ENCODE data around the gene SERPINA4. TPM values are rescaled to one million over a fixed set of nuclear protein-coding genes. Genes with fewer than 3 reads are reported as not detected.
"Not testable (repeated sequence)": the region's sequence is repeated elsewhere in the genome, so short reads cannot be mapped to it uniquely, and the experiment has no call there.

The SERPINA4 gene
- total and polyA plus RNA-seq, 3 experiments from 2014 or later, result not detected

- no peaks in the 10 kb centered on the region for H3K4me1 Mint-ChIP-seq
- POLR2A ChIA-PET, result no interaction called here
Observed at GRCh38 chr14:94601884-94602391, 40.7 kb downstream of the SERPINA4 start.

GRCh38 chr14:94602722-94603121, 41.5 kb downstream of the SERPINA4 start:
- no peaks in the 10 kb centered on the region for H3K4me1 Mint-ChIP-seq
- POLR2A ChIA-PET, result no interaction called here
- CTCF ChIA-PET, result no interaction called here

More at GRCh38 chr14:94601884-94602391, 40.7 kb downstream of the SERPINA4 start:
- Histone ChIP-seq H3K9me3 (ENCODE audit: low read length) (no peaks in the 10 kb centered on the region), H3K4me3 (ENCODE audit: low read length) (no peak overlapping the region), H3K4me1 (ENCODE audit: insufficient read depth, low read length) (no peaks in the 10 kb centered on the region), H3K27ac (ENCODE audit: low read depth, low read length) (no peak overlapping the region), H3K36me3 (ENCODE audit: insufficient read depth, low read length) (no peaks in the 10 kb centered on the region), H3K27me3 (ENCODE audit: insufficient read depth, low read length, poor library complexity, severe bottlenecking) (no peaks in the 10 kb centered on the region)
- peaks cover 6 to 8% of the 10 kb centered on the region in 2 donors for H3K27me3 Mint-ChIP-seq
- no peaks in the 10 kb centered on the region for H3K36me3 Mint-ChIP-seq
- H3K27ac Mint-ChIP-seq, result no peak overlapping the region
- no peak overlapping the region for H3K4me3 Mint-ChIP-seq
- no peak for DNase-seq
- CTCF ChIA-PET, result no interaction called here
- peaks cover 0 to 2% (median 0%) of the 10 kb centered on the region in 5 donors for H3K9me3 Mint-ChIP-seq

GRCh38 chr14:94605361-94605760, 44.1 kb downstream of the SERPINA4 start:
- Mint-ChIP-seq H3K9me3 (peaks cover 0 to 2% (median 1%) of the 10 kb centered on the region in 5 donors), H3K27ac (no peak overlapping the region), H3K36me3 (no peaks in the 10 kb centered on the region), H3K27me3 (peaks cover 6 to 9% of the 10 kb centered on the region in 2 donors), H3K4me3 (no peak overlapping the region), H3K4me1 (no peaks in the 10 kb centered on the region)
- Histone ChIP-seq H3K9me3 (ENCODE audit: low read length) (no peaks in the 10 kb centered on the region), H3K27me3 (ENCODE audit: insufficient read depth, low read length, poor library complexity, severe bottlenecking) (no peaks in the 10 kb centered on the region), H3K36me3 (ENCODE audit: insufficient read depth, low read length) (no peaks in the 10 kb centered on the region), H3K27ac (ENCODE audit: low read depth, low read length) (no peak overlapping the region), H3K4me1 (ENCODE audit: insufficient read depth, low read length) (no peaks in the 10 kb centered on the region), H3K4me3 (ENCODE audit: low read length) (no peak overlapping the region)
- POLR2A ChIA-PET, result no interaction called here
- no peak for DNase-seq
- CTCF ChIA-PET, result no interaction called here

More at GRCh38 chr14:94602722-94603121, 41.5 kb downstream of the SERPINA4 start:
- Histone ChIP-seq H3K4me3 (ENCODE audit: low read length) (no peak overlapping the region), H3K27me3 (ENCODE audit: insufficient read depth, low read length, poor library complexity, severe bottlenecking) (no peaks in the 10 kb centered on the region), H3K36me3 (ENCODE audit: insufficient read depth, low read length) (no peaks in the 10 kb centered on the region), H3K27ac (ENCODE audit: low read depth, low read length) (no peak overlapping the region), H3K9me3 (ENCODE audit: low read length) (no peaks in the 10 kb centered on the region), H3K4me1 (ENCODE audit: insufficient read depth, low read length) (no peaks in the 10 kb centered on the region)
- no peak for DNase-seq
- H3K36me3 Mint-ChIP-seq, result no peaks in the 10 kb centered on the region
- no peak overlapping the region for H3K4me3 Mint-ChIP-seq
- H3K27me3 Mint-ChIP-seq, result peaks cover 6 to 9% of the 10 kb centered on the region in 2 donors
- no peak overlapping the region for H3K27ac Mint-ChIP-seq
- peaks cover 0 to 2% (median 0%) of the 10 kb centered on the region in 5 donors for H3K9me3 Mint-ChIP-seq

- H3K27ac Mint-ChIP-seq; DNase-seq; H3K27ac ChIP-seq (ENCODE audit: low read depth, low read length); H3K27me3 Mint-ChIP-seq; CTCF ChIA-PET; H3K4me1 Mint-ChIP-seq; H3K4me3 Mint-ChIP-seq; H3K4me1 ChIP-seq (ENCODE audit: insufficient read depth, low read length); H3K27me3 ChIP-seq (ENCODE audit: insufficient read depth, low read length, poor library complexity, severe bottlenecking); H3K36me3 Mint-ChIP-seq; H3K36me3 ChIP-seq (ENCODE audit: insufficient read depth, low read length); H3K9me3 ChIP-seq (ENCODE audit: low read length); H3K9me3 Mint-ChIP-seq; POLR2A ChIA-PET; H3K4me3 ChIP-seq (ENCODE audit: low read length): not testable (repeated sequence)
Observed at GRCh38 chr14:94608966-94609365, 47.7 kb downstream of the SERPINA4 start.

GRCh38 chr14:94611179-94611578, 49.9 kb downstream of the SERPINA4 start:
- Histone ChIP-seq H3K9me3 (ENCODE audit: low read length) (no peaks in the 10 kb centered on the region), H3K4me1 (ENCODE audit: insufficient read depth, low read length) (no peaks in the 10 kb centered on the region), H3K27me3 (ENCODE audit: insufficient read depth, low read length, poor library complexity, severe bottlenecking) (no peaks in the 10 kb centered on the region), H3K4me3 (ENCODE audit: low read length) (no peak overlapping the region), H3K36me3 (ENCODE audit: insufficient read depth, low read length) (no peaks in the 10 kb centered on the region), H3K27ac (ENCODE audit: low read depth, low read length) (no peak overlapping the region)
- peaks cover 1 to 5% of the 10 kb centered on the region in 2 donors for H3K27me3 Mint-ChIP-seq
- CTCF ChIA-PET, result no interaction called here
- no peak for DNase-seq
- POLR2A ChIA-PET, result no interaction called here
- H3K4me1 Mint-ChIP-seq, result no peaks in the 10 kb centered on the region
- H3K9me3 Mint-ChIP-seq, result peaks cover 0 to 2% (median 0%) of the 10 kb centered on the region in 5 donors
- H3K27ac Mint-ChIP-seq, result no peak overlapping the region
- H3K4me3 Mint-ChIP-seq, result no peak overlapping the region
- no peaks in the 10 kb centered on the region for H3K36me3 Mint-ChIP-seq

- Mint-ChIP-seq H3K27me3 (no peaks in the 10 kb centered on the region), H3K4me1 (no peaks in the 10 kb centered on the region), H3K27ac (no peak within 1 kb of the TSS), H3K36me3 (no peaks in the 10 kb centered on the region), H3K4me3 (no peak within 1 kb of the TSS), H3K9me3 (peaks cover 0 to 9% (median 1%) of the 10 kb centered on the region in 5 donors)
- no peak for DNase-seq
- no peaks in the 10 kb centered on the region for H3K4me1 ChIP-seq (ENCODE audit: insufficient read depth, low read length)
- H3K27ac ChIP-seq (ENCODE audit: low read depth, low read length), result no peak within 1 kb of the TSS
- ChIA-PET CTCF (no interaction called here), POLR2A (no interaction called here)
- no peaks in the 10 kb centered on the region for H3K27me3 ChIP-seq (ENCODE audit: insufficient read depth, low read length, poor library complexity, severe bottlenecking)
- H3K4me3 ChIP-seq (ENCODE audit: low read length), result no peak within 1 kb of the TSS
- H3K36me3 ChIP-seq (ENCODE audit: insufficient read depth, low read length), result no peaks in the 10 kb centered on the region
- H3K9me3 ChIP-seq (ENCODE audit: low read length), result no peaks in the 10 kb centered on the region
Observed at GRCh38 chr14:94612174-94612573, 50.9 kb downstream of the SERPINA4 start, which contains the start of gene SERPINA3. SERPINA3 (plus strand) TSS chr14:94612391; CDS start chr14:94614442, 2,051 bp downstream.

GRCh38 chr14:94612580-94613554, 51.6 kb downstream of the SERPINA4 start:
- Histone ChIP-seq H3K27me3 (ENCODE audit: insufficient read depth, low read length, poor library complexity, severe bottlenecking) (no peaks in the 10 kb centered on the region), H3K36me3 (ENCODE audit: insufficient read depth, low read length) (no peaks in the 10 kb centered on the region), H3K4me1 (ENCODE audit: insufficient read depth, low read length) (no peaks in the 10 kb centered on the region), H3K9me3 (ENCODE audit: low read length) (no peaks in the 10 kb centered on the region), H3K4me3 (ENCODE audit: low read length) (no peak overlapping the region), H3K27ac (ENCODE audit: low read depth, low read length) (no peak overlapping the region)
- ChIA-PET POLR2A (no interaction called here), CTCF (no interaction called here)
- H3K27ac Mint-ChIP-seq, result no peak overlapping the region
- H3K36me3 Mint-ChIP-seq, result no peaks in the 10 kb centered on the region
- H3K9me3 Mint-ChIP-seq, result peaks cover 0 to 13% (median 4%) of the 10 kb centered on the region in 5 donors
- no peaks in the 10 kb centered on the region for H3K4me1 Mint-ChIP-seq
- no peak overlapping the region for H3K4me3 Mint-ChIP-seq
- H3K27me3 Mint-ChIP-seq, result no peaks in the 10 kb centered on the region
- DNase-seq, result no peak
